AG09309 (cell line): ENCODE measurements around the gene ORC4.

Source experiments
- DNase-seq: peaks from one replicate; pipeline ENCODE4 v3.0.0-alpha.2; 2010; ENCODE audit warnings: low read depth
- H3K4me3 ChIP-seq: 2 replicates; pipeline ENCODE4 v1.5.1; 2011; ENCODE audit warnings: mild to moderate bottlenecking, low read depth, low read length, moderate library complexity; ENCODE audit not compliant: control insufficient read depth
- CTCF ChIP-seq: IDR thresholded peaks from 2 replicates; pipeline ENCODE4 v1.5.1; 2011; ENCODE audit warnings: mild to moderate bottlenecking, low read depth, low read length, inconsistent platforms; ENCODE audit not compliant: insufficient read depth, control insufficient read depth; ENCODE audit errors: missing control alignments

Gene ORC4

GRCh38 chr2:148020111-148021058 is at the start of gene ORC4:
ORC4 (minus strand) TSS chr2:148020737; CDS start chr2:147975958, 44,779 bp downstream.
- peak; percentile 53 for TF ChIP-seq CTCF
- peak within 1 kb of the TSS; percentile 96 for H3K4me3 ChIP-seq
- DNase-seq, result peak; percentile 97

GRCh38 chr2:148067801-148068200 is 47.3 kb upstream of the ORC4 start:
- DNase-seq, result no peak
- H3K4me3 ChIP-seq, result no peak overlapping the region
- no peak for TF ChIP-seq CTCF

- DNase-seq, result no peak
- no peak for TF ChIP-seq CTCF
- H3K4me3 ChIP-seq, result no peak overlapping the region
Observed at GRCh38 chr2:148065936-148066335, 45.4 kb upstream of the ORC4 start.

- no peak overlapping the region for H3K4me3 ChIP-seq
- no peak for DNase-seq
- no peak for TF ChIP-seq CTCF
Observed at GRCh38 chr2:148063633-148064032, 43.1 kb upstream of the ORC4 start.

GRCh38 chr2:148058641-148059040 is 38.1 kb upstream of the ORC4 start:
- no peak for DNase-seq
- no peak overlapping the region for H3K4me3 ChIP-seq
- no peak for TF ChIP-seq CTCF

- no peak overlapping the region for H3K4me3 ChIP-seq
- DNase-seq, result no peak
- no peak for TF ChIP-seq CTCF
Observed at GRCh38 chr2:148052687-148053086, 32.1 kb upstream of the ORC4 start.
